ENCODE results near the gene TRPT1.
"Not testable (repeated sequence)": the region's sequence is repeated elsewhere in the genome, so short reads cannot be mapped to it uniquely, and the experiment has no call there.

TRPT1 gene

DNA sequence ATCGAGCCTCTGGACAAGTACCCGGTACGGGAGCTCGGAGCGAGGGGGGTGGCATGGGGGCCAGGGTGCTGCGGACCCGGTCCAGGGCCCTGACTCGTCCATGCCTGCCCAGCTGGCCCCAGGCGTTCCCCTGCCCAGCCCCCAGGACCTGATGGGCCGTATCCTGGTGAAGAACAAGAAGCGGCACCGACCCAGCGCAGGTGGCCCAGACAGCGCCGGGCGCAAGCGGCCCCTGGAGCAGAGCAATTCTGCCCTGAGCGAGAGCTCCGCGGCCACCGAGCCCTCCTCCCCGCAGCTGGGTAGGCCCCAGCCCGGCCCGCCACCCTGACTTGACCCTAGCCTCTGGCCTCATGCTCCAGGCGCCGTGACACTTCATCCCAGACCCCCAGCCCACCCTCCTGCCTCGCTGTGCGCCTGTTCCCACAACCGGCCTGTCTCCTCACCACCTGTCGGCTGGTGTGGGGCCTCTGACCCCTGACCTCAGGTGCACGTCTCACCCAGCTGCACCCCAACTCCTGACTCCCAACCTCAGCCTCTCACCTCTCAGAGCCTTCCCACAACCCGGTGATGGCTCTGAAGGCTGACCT is 33.1 kb upstream of the TRPT1 start:
- no peak for DNase-seq (ENCODE audit: low read depth in 3 of 3, low spot score in 1 of 3)

DNA sequence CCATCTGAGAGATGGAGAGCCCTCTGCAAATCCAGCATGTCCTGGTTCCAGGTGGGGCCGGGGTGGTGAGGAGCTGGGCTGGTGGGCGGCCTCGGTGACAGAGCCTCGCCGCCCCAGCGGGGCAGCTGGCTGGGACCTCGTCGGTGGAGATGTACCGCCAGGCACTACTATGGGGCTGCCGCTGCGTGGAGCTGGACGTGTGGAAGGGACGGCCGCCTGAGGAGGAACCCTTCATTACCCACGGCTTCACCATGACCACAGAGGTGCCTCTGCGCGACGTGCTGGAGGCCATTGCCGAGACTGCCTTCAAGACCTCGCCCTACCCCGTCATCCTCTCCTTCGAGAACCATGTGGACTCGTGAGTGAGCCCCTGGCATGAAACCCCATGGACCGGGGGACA is 32.4 kb upstream of the TRPT1 start:
- no peak for DNase-seq (ENCODE audit: low read depth in 3 of 3, low spot score in 1 of 3)

GRCh38 chr11:64256300-64256699 is 30.3 kb upstream of the TRPT1 start:
- no peak for DNase-seq (ENCODE audit: low read depth in 3 of 3, low spot score in 1 of 3)

DNA sequence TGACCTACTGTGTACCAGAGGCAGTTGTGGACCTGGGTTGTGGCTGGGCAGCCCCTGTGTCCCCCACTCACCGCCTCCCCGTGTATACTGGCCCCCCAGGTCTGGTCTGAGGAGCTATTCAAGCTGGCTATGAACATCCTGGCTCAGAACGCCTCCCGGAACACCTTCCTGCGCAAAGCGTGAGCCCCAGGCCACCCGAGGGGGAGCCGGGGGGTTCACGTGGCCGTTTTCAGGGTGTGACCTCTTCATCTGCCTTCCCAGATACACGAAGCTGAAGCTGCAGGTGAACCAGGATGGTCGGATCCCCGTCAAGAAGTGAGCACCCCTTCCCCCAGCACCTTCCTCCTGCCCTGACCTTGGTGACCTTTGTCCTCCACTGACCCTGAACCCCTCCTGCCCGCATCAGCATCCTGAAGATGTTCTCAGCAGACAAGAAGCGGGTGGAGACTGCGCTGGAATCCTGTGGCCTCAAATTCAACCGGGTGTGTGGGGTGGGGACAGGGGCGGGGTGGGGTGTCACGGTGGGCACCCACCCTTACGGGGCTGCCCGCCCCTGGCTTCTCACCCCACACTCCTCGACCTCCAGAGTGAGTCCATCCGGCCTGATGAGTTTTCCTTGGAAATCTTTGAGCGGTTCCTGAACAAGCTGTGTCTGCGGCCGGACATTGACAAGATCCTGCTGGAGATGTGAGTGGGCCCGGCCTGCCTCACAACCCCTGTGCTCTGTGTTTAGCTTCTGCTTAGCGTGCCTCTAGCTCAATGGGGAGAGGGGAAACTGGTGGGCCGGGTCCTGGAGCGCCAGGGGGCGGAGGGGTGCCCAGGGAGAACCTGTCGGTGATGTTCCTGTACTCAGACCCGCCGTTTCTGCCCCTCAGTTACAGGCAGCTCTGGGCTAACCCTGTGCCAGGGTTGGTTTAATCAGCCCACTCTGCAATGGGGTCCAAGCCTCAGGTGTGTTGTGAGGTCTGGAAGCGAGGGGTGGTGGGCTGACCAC is 29.4 kb upstream of the TRPT1 start:
- no peak for DNase-seq (ENCODE audit: low read depth in 3 of 3, low spot score in 1 of 3)

GRCh38 chr11:64254326-64254725 is 28.3 kb upstream of the TRPT1 start:
- DNase-seq (ENCODE audit: low read depth in 3 of 3, low spot score in 1 of 3): no peak

DNA sequence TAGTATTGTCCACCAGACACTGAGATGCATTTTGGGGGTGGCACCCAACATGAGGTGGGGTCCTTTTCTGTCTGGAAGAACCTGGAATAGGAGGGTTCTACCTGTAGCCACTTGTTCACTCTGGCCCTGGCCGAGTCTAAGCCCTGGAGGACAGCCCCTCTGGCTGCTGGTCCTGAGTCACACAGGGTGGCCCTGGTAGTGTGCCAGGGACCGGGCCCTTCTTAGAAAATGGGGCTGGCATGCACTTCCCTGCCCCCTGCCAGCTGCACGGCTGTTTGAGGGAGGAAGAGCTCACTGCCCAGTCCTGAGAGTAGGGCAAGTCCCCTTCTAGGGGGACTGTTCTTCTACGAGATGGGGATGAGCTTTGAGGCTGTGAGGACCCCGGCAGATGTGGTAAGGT is 27.5 kb upstream of the TRPT1 start:
- no peak for DNase-seq (ENCODE audit: low read depth in 3 of 3, low spot score in 1 of 3)

DNA sequence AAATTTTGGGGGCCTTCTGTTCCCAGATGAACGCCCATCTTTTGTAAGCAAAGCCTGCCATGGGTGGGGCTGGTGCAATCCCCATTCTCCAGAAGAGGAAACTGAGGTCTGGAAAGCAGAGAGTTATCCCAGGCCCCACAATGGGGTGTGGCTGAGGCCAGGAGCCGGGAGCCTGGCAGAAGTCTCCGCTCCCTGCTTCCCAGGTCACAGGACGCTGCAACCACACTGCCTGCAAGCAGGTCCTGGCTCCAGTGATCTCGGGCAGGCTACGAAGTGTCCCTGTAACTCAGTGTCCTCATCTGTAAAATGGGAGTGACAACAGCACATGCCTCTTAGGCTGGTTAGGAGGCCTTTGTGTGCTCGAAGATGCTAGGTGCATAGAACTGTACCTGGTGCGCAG is 27.1 kb upstream of the TRPT1 start:
- DNase-seq (ENCODE audit: low read depth in 3 of 3, low spot score in 1 of 3): no peak

- DNase-seq (ENCODE audit: low read depth in 3 of 3, low spot score in 1 of 3): no peak
Measured at GRCh38 chr11:64252003-64252872, 26.3 kb upstream of the TRPT1 start.

DNA sequence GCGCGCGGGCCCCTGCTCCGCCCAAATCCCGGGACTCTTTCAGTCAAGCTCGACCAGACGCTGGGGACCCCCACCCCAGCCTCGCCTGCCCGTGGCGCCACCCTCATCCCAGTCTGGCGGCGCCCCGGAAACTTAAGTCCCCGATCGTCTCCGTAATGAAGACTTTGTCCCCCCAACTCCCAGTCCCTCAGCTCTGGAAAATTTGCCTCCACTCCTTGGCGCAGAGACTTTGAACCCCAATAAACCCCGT is 25.7 kb upstream of the TRPT1 start:
- no peak for DNase-seq (ENCODE audit: low read depth in 3 of 3, low spot score in 1 of 3)

DNA sequence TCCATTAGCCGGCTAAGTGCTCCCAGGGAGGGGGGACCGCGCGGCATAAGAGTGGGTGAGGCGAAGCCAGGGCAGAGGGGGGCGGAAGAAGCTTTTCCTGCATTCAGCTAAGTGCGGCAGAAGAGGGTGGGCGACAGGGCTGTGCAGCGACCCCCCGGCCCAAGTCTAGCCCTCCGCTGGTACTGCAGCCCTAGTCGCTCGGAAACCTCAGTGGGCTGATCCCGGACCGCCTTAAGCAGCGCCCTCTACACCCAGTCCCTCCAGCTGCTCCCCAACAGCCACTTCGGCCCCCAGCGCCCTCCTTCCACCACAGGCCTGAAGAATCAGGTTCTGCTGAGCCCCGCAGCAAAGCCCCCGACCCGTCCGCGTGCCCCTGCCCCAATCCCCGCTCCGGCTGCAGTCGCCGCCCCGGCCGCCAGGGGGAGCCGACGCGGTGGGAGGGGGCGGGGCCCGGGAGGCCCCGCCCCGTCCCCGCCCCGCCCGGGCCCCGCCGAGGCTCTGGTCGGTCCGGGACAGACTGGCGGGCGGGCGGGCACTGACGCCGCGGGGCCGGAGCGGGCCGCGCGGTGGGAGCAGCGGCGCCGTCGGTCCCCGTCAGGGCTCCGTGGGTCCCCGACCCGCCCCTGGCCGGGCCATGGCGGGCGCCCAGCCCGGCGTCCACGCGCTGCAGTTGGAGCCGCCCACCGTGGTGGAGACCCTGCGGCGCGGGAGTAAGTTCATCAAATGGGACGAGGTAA is 25.2 kb upstream of the TRPT1 start, which contains the start of gene PLCB3:
Gene PLCB3 (plus strand): TSS at position 515 of the 737 bp plus-strand sequence. CDS start 120 bp downstream, at position 635.
- peak in 2 of 3 donors; percentile 57 to 60 for DNase-seq (ENCODE audit: low read depth in 3 of 3, low spot score in 1 of 3)

DNA sequence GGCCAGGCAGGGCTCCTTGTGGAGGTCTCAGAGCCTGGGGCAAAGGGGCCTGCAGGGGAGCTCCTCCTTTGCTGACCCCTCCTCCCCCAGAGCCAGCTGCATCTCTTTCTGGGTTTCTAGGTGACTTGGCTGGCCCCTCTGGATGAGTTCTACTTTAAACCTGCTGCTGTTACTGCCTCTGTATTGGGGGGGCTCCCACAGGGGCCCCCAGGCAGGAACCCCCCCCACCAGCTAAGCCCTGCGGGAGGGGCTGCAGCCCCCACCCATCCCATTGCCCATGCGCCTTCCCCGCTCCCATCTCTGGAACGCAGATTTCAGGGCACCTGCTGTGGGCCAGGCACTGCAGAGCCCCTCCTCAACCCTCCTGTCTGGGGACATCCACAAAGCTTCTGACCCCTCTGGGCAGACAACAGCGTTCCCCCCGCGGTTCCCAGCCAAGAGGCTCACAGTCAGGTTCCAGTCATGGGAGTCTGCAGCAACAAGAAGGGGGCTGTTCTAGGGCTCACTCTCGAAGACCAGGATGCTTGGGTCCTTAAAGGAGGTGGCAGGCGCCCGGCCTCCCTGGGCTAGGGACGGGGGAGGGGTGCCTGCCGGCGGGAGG is 24.5 kb upstream of the TRPT1 start:
- no peak for DNase-seq (ENCODE audit: low read depth in 3 of 3, low spot score in 1 of 3)

DNA sequence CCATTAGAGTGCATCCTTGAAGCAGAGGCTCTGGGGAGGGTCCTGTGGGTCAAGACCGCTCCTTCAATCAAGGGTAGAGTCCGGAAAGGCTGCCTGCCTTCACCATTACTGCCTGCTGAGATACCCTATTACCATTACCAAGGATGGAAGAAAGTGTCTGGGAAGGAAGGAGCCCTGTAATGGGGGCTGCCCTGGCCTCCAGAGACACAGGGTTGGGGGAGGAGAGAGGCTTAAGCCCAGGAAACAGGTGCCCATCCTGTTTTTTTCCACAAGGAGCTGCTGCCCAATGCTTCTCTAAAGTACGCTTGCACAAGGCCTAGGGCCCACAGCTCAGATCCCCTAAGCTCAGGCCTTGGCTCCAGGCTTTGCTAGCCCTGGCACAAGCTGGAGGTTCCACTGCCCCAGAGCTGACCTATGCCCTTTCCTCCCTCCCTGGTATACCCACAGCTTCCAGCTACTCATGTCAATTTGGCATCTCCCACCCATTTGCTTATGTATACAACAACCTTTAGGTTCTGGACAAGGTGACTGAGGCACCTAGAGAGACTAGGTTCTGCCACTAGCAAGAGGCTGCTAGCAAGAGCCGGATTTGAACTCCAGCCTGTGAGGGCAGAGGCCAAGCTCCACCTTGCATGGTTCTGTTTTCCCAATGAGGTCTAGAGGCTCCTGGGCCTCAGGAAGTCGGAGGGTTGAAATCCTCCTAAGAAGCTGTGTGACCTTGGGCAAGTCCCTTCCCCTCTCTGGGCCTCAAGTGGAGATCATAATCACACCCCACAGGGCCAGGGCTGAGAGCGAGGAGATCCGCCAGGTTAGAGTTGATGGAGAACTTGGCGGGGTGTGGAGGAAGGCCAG is 23.8 kb upstream of the TRPT1 start:
- no peak for DNase-seq (ENCODE audit: low read depth in 3 of 3, low spot score in 1 of 3)

DNA sequence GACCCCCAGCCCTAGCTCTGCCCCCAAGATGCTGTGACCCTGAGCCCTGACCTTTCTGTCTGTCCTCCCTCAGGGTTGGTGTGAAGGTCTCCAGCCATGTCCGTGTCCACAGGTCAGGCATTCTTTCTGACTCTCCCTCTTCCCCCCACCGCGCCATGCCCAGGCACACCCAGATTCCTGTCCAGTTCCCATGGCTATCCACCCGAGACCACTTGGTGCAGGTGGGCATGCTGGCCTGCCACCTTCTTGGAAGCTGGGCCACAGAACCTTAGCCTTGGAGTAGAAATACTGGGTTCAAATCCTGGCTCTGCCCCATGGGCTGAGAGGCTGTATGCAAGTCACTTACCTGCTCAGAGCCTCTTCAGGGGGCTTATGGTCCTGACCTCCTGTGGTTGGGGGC is 23.1 kb upstream of the TRPT1 start:
- no peak for DNase-seq (ENCODE audit: low read depth in 3 of 3, low spot score in 1 of 3)

DNA sequence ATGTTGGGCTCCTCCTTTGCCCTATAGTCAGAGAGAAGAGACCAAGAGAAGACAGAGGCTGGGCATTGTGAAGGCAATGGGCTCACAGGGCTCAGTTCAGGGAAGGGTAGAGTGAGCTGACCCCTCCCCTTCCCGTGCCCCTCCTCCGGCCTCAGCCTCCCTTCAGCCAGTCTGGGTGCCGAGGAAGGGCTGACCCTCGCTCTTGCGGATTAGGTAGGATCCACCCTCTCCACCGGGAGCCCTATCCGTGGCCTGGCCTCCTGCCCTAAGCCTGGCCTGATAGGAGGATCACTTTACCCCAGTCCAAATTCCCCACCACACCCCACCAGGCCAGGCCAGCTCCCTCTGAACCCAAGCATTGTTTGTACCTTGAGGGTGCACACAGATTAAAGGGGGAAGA is 22.6 kb upstream of the TRPT1 start:
- DNase-seq (ENCODE audit: low read depth in 3 of 3, low spot score in 1 of 3): no peak

- no peak for DNase-seq (ENCODE audit: low read depth in 3 of 3, low spot score in 1 of 3)
Measured at GRCh38 chr11:64247729-64248531, 21.9 kb upstream of the TRPT1 start.

DNA sequence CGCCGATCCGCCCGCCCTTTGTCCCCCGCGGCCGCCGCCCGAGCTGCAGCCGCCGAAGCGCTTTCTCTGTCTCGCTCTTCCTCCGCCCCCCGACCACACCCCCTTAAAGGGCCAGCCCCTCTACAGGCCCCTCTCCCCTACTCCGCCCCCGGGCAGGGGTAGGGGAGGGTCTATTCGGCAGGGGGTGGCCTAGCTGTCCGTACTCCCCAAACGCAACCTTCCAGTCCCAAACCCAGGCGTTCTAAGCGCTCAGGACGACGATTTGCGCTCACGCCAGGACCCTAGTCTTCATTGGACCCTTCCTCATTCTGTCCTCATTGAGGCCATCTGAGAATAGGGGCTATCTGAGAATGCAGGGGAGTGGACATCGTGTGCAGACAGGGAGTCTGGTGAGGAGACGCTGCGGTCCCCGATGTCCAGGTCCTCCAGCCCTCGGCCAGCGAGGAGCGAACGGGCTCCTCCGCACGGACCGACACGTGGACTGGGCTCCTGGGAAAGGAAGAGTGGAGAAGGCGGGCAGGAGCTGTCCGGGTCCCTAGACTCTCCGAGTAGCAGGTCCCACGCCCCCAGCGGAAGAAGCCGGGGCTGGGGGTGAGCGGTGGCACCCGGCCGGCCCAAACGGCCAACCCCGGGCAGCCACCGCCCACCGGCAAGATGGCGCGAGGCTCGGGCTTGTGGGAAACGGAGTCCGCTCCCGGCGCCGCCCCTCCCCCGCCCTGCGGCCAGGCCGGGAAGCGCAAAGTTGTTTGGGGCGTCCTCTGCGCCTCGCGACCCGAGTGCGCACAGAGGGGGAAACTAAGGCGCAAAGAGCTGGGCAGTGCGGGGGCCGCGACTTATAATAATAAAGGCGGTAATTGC is 21.1 kb upstream of the TRPT1 start, which contains the start of gene PPP1R14B:
Gene PPP1R14B (minus strand): TSS at position 73 of the 858 bp plus-strand sequence. CDS start 270 bp downstream, outside the sequence.
- DNase-seq (ENCODE audit: low read depth in 3 of 3, low spot score in 1 of 3): peak in 2 of 3 donors; percentile 57 to 82

DNA sequence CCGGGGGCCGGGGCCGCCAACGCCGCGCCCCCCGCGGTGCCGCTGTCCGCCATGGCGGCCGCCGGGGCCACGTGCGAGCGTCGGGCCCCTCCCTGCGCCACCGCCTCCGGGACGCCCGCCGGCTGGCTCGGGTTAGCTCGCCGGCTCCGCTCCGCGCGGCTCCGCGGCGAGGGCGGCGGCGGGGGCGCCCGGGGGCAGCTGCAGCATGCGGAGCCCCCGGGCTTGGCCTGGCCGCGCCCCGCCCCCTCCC is 20.6 kb upstream of the TRPT1 start:
- not testable (repeated sequence) for DNase-seq (ENCODE audit: low read depth in 3 of 3, low spot score in 1 of 3)

All from stimulated activated CD4-positive, alpha-beta T cell treated with anti-CD3 and anti-CD28 coated beads, TNF-alpha, amount 100 ng/mL, for 1 hour (primary cell).